Measurements from ENCODE around the gene TRAPPC2. TPM values are rescaled to one million over a fixed set of nuclear protein-coding genes. Genes with fewer than 3 reads are reported as not detected.

TRAPPC2 gene
- total and polyA plus RNA-seq, 2 of the 13 experiments (the other 11 are each of a cell fraction or from before 2014, with no cell fraction given): 4.4 to 8.1 TPM

- ATAC-seq (no peak), DNase-seq (ENCODE audit: low spot score) (no peak), FAIRE-seq (no peak)
- Histone ChIP-seq H3K27ac (ENCODE audit: extremely low read length, insufficient read depth, low read length) (no peak overlapping the region), H3K9me3 (ENCODE audit: low read length) (no peaks in the 10 kb centered on the region), H3K9ac (ENCODE audit: insufficient read depth, low read depth, low read length) (no peak overlapping the region), H3K4me3 (replicated peaks in 1 of 3; ENCODE audit: insufficient read depth in 1 of 3, low read depth in 2 of 3, low read length in 3 of 3) (no peak overlapping the region), H4K20me1 (ENCODE audit: insufficient read depth, low read length) (no peaks in the 10 kb centered on the region), H3K27me3 (ENCODE audit: control insufficient read depth in 1 of 2, insufficient read depth in 2 of 2, low read length in 2 of 2) (no peaks in the 10 kb centered on the region), H3K4me1 (ENCODE audit: insufficient read depth, low read length) (no peaks in the 10 kb centered on the region), H2AFZ (ENCODE audit: low read length) (no peak overlapping the region), H3K36me3 (replicated peaks in 1 of 2; ENCODE audit: control insufficient read depth in 1 of 2, insufficient read depth in 2 of 2, low read length in 2 of 2) (no peaks in the 10 kb centered on the region), H3K4me2 (ENCODE audit: low read depth, low read length) (no peak overlapping the region), H3K79me2 (ENCODE audit: insufficient read depth, low read length) (no peaks in the 10 kb centered on the region)
- POLR2A ChIA-PET: no interaction called here
- intact Hi-C loops (cut with micrococcal nuclease; ENCODE audit: unreplicated experiment): no loop called here
- BruUV-seq (replicated peaks): no TSS peak
- WGBS (ENCODE audit: low lambda C conversion rate): 90% methylated on average over 2 of the region's 2 CpGs
- CTCF ChIA-PET (ENCODE audit: low intra/inter-chr PET ratio, low total read pairs): no interaction called here
- in situ Hi-C loops (cut with HindIII; ENCODE audit: extremely low pct_ligation_motif_present, low pct_unique_long_range_greater_than_20kb): no loop called here
- no peak for TF ChIP-seq MXD3 (CRISPR knock-in tag; IDR thresholded peaks at IDR 0.05)
- TF ChIP-seq AKNA (CRISPR knock-in tag; IDR thresholded peaks at IDR 0.05; ENCODE audit: borderline replicate concordance): no peak
- TF ChIP-seq ZNF747 (CRISPR knock-in tag; IDR thresholded peaks at IDR 0.05; ENCODE audit: borderline replicate concordance): no peak
- no peak for TF ChIP-seq ZNF275 (CRISPR knock-in tag; IDR thresholded peaks at IDR 0.05; ENCODE audit: borderline replicate concordance)
- no peak for TF ChIP-seq CEBPB (IDR thresholded peaks at IDR 0.05; ENCODE audit: borderline replicate concordance, low read depth, low read length)
- no peak for TF ChIP-seq CEBPZ (IDR thresholded peaks at IDR 0.05; ENCODE audit: low read length)
- TF ChIP-seq MTERF4 (CRISPR knock-in tag; IDR thresholded peaks at IDR 0.05): no peak
- no peak for TF ChIP-seq ZNF790 (CRISPR knock-in tag; IDR thresholded peaks at IDR 0.05; ENCODE audit: borderline replicate concordance)
- no peak for TF ChIP-seq ZNF607 (CRISPR knock-in tag; IDR thresholded peaks at IDR 0.05; ENCODE audit: borderline replicate concordance)
- no peak for TF ChIP-seq POLR2A (IDR thresholded peaks at IDR 0.05; ENCODE audit: insufficient read depth in 1 of 2, low read depth in 2 of 2, low read length in 2 of 2)
- TF ChIP-seq E2F1 (CRISPR knock-in tag; IDR thresholded peaks at IDR 0.05): no peak
Measured at GRCh38 chrX:13778916-13779315, 44.5 kb upstream of the TRAPPC2 start.
